PC-9 (cell line): ENCODE measurements around the gene FANCL.

ENCODE experiments used
- CTCF ChIP-seq: fragments of 200-600 bp; sonication (generic); conservative IDR thresholded peaks from 2 replicates; pipeline ENCODE4 v1.6.1; 2017; ENCODE audit warnings: mixed run types, antibody characterized with exemption, mild to moderate bottlenecking, moderate library complexity
- EZH2 ChIP-seq: fragments of 200-600 bp; sonication (generic); IDR thresholded peaks from 2 replicates; pipeline ENCODE4 v1.8.0; 2017; ENCODE audit warnings: antibody characterized with exemption, low read depth

- TF ChIP-seq CTCF = no peak
- no peak for TF ChIP-seq EZH2
These were observed 54.6 kb downstream of the FANCL start for GRCh38 chr2:58186501-58186900.
